Fibroblast of the conjunctiva (primary cell): ENCODE results near the gene LGR4.
A peak's percentile ranks its signal among the peaks of the same experiment; 100 is the strongest.

ENCODE experiments used
- DNase-seq: peaks from one replicate; pipeline ENCODE4 v3.0.0-alpha.2; 2010; ENCODE audit warnings: low read depth

LGR4 gene

DNA sequence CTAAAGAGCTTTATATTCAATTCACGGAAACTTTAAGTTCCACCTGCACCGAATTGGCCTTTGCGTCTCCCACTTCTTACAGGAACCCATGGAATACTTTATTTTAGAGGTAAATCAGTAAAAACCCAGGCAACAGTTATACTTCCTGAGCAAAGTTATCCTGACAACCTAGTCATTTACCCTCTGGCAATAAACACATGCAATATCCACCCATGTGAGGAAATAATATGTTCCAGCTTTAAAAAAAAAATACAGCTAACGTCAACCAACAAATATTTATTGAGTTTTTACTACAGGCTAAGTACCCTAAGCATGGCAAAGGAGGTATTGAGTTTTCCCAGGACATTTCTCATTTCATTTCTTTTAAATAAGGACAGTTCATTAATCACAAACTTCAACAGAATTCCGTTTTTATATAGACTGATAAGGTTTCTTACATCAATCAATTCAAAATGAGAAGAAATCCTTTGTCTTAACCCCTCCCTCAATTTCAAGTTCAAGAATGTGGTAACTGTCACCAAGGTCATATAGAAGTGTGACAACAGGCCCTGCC lies 71.2 kb downstream of the LGR4 start:
- DNase-seq: no peak

GRCh38 chr11:27398400-27398770 lies 74.2 kb downstream of the LGR4 start:
- no peak for DNase-seq

- DNase-seq: no peak
Measured at GRCh38 chr11:27397624-27398399, 74.8 kb downstream of the LGR4 start.

DNA sequence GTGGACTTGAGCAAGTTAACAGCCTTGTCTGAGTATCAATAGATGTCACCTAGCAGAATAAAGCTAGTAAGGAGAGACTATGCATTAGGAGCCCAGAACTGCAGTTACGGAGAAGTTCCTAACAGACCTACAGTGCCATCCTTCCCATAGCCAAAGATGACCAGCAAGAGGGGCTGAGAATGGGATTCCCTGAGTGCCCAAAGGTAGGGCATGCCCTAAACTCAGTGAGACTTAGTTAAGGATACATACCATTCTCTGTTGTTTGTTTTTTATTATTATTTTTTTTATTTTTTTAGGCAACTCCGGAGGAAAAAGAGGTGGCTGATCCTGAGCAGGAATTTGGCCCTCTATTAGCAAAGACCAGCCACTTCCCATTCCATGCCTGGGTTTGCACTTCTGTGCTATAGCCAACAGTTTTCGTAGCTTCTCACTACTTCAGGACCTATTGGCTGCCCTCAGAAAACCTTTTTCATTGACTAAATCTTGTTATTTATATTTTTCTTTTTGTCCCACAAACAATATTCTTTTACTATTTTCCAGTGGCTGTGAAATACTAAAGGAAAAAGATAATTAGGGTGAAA lies 76.2 kb downstream of the LGR4 start:
- DNase-seq: no peak

DNA sequence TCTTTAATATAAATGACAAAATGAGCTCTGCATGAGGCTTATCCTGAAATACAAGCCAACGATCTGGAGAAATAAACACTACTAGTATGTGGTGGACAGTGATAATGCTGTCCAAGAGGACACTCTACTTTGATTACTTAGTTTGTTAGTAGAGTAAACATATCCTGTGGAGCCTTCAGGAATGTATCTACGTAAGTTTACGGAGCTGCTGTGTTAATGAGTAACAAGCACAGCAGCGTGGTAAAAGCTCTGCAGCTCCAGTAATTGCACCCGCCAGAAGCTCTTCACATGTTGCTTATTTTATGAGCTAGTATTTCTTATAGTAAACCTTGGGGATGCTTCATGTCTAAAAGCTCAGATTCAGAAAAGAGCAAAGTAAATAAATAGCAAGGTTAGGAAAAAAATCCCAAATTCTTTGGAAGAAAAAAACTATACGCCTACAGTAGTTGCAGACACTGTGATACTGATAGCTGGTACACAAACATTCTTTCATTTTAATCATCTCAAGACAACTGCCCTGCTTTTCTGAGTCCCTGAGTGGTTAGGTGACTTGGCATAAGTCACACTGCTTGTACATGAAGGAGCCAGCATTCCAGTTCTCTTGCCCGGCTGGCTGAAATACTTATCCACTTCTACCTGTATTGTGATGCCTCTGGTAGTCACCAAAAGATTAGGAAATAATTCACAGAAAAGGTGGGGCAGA lies 76.9 kb downstream of the LGR4 start:
- DNase-seq: no peak

GRCh38 chr11:27394781-27395228 lies 77.8 kb downstream of the LGR4 start:
- DNase-seq: no peak

DNA sequence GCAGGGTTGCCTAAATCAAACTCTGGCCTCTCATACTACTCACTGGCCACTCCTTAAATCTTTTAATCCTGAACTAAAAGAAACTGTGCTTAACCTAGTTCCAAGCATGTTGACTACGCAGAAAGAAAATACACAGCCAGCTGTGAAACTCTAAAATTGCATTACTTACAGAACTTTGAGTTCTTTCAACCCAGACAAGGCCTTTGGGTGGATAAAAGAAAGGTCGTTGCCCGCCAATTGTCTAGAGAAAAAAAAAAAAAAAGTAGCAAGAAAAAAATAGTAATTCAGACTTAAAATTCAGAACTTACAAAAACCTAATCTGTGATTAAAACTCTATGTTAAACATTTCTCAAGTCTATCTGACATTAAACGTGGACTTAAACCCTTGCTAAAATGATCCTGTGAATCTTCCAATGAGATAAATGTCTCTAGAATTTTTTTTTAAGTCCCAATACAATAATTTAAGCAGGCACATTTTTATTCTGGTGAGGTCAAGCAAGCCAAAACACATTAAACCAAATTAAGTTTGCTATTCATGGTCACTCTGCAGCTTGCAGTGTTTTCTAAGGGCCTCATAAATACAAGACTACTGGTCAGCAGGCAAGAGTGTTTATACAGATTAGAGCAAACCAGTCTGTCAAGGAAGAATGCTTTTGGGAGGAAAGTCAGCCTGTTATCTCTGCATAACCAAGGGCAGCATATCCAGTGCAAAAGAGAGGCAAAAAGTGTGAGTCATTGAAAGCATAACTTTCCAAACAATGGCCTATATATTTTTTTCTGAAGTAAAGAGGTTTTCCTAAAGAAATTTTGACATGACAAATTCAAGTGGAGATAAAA lies 80.1 kb downstream of the LGR4 start:
- no peak for DNase-seq

GRCh38 chr11:27391331-27392015 lies 81.1 kb downstream of the LGR4 start:
- DNase-seq: no peak

DNA sequence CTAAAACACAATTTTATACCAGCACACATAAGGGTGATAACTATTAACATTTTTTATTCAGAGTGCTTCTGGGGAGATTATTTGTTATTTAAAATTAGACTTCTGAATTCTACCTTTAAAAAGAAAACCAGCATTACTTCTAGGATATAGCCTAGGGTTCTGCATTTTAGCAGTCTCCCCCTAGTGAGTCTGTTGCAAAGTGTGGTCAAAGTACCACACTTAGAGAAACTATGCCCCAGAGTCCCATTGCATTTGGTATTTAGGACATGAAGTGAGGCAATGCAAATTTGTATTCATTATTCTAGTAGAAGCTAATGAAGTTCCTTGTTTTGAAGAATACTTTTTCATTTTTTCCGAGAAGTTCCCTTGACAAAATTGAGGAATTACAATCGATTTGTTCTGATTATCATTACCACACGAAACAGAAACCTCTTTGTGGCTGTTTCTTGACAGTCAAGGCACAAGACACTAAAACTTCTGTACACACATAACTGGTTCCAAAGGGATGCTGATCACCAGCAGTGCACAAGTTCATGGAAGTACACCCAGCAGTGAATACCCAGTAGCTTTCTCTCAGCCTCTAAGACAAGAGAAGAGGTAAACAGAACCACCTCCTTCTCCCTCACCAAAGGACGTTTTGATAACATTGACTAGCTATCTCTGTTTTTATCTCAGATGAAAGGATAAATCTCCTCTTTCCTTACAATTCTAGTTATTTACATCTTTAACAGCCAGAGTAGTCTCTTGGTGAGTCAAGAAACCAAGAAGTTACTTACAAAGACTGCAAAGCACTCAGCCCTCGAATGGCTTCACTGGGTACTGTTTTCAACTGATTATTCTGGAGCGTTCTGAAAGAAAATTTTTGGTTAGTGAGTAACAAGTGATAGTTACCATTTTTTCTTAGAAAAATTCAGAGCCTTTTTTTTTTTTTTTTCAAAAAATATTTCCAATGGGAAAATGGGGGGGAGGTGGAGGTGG lies 82.0 kb downstream of the LGR4 start:
- DNase-seq: no peak

DNA sequence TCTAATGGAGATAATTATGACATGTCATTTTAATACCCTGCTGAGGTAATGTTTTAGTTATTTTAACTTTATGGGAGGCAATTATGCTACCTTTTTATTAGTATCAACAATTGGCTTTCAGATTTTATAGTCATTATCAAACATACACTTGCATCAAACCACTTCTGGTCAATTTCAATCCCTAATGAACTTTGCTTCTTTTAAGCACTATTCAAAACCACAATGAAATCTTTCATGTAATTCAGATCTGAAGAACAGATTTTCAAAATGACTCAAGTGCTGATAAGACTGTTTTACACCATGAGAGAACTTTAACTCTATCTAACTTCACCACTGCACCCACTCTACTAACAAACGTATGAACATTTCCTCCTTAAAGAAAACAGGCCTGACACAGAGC lies 83.7 kb downstream of the LGR4 start:
- no peak for DNase-seq

GRCh38 chr11:27388001-27388400 lies 84.6 kb downstream of the LGR4 start:
- no peak for DNase-seq

DNA sequence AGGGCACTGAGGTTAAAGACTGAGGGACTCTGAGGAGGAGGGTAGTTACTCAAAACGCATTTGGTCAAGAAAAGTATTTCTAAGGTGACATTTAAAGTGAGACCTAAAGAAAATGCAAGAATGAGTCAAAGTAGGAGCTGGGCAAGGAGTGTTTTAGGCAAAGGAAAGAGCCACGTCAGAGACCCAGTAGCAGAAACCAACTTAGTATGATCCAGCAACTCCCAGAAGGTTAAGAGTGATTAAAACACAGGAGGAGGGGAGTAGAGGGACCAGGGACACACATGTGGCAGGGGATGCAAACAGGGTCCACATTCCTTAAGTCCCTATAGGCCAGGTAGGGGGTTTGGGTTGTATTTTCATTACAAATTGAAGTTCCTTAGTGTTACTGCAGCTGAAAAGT lies 85.2 kb downstream of the LGR4 start:
- no peak for DNase-seq

DNA sequence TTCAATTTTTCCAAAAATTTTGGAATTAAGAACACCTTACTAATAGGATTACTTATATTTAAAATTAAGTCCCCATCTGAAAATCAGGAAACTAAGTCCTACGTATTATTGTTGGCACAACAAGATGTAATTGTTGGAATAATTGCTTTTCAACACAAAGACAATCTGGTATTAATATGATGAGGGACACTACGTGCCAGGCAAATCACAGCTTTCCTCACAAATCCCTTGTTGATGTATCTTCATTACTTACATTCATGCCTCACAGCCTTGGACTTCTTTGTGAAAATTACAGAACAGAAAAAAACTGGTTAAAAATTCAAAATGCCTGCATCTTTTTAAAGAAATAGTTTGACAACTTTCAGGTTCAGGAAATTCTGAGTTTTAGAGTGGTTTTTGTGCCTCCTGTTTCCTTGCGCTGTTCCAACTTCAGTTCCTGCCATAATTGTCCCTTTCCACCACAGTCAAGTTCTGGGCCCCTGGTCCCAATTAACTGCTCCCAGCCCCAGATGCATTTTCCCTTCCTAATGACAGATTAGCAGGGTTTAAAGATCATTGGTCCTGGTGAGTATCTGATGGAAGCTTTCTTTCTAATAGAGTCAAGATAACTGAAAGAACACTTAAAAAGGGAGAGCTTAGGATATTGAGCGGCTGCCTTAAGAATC lies 86.3 kb downstream of the LGR4 start:
- DNase-seq: peak; percentile 47

- peak; percentile 81 for DNase-seq
Measured at GRCh38 chr11:27385245-27385644, 87.3 kb downstream of the LGR4 start.

- no peak for DNase-seq
Measured at GRCh38 chr11:27384227-27384626, 88.4 kb downstream of the LGR4 start.

GRCh38 chr11:27383645-27384044 lies 88.9 kb downstream of the LGR4 start:
- no peak for DNase-seq

DNA sequence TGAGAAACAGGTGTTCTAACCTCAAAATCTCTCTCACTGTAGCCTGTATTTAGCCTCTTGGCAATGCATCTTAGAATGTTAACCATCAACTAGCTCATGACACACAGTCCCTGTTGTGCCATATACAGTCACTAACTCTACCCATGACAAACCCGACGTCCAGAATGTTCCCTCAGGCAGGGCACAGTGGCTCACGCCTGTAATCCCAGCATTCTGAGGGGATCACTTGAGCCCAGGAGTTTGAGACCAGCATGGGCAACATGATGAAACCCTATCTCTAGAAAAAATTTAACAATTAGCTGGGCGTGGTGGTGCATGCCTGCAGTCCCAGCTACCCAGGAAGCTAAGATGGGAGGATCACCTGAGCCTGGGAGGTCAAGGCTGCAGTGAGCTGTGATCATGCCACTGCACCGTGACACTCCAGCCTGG lies 91.3 kb downstream of the LGR4 start:
- DNase-seq: no peak

- DNase-seq: no peak
Measured at GRCh38 chr11:27380771-27381170, 91.8 kb downstream of the LGR4 start.

GRCh38 chr11:27379449-27379848 lies 93.1 kb downstream of the LGR4 start:
- DNase-seq: no peak

GRCh38 chr11:27375370-27375769 lies 97.2 kb downstream of the LGR4 start:
- DNase-seq: no peak
